Activated naive CD8-positive, alpha-beta T cell treated with anti-CD3 and anti-CD28 coated beads, Interleukin-2, amount 10 ng/mL, durations not matched to agents 7 days and 5 days (primary cell): ENCODE results near the gene CTSO. TPM values are rescaled to one million over a fixed set of nuclear protein-coding genes. Genes with fewer than 3 reads are reported as not detected.
"Not testable (repeated sequence)": the region's sequence is repeated elsewhere in the genome, so short reads cannot be mapped to it uniquely, and the experiment has no call there.

ENCODE experiments used
- ATAC-seq: fragments of 150-1000 bp; cut with Tn5 transposase; one replicate; pipeline ENCODE4 v1.10.0; 2021; ENCODE audit warnings: low read depth, moderate library complexity
- POLR2A ChIA-PET: fragments of 350-600 bp; sonication (Branson Sonifier 250); formaldehyde crosslinking; loops from one replicate; lab custom pipeline; 2021; ENCODE audit warnings: antibody characterized with exemption; lab: Charles Lee
- DNase-seq: peaks from one replicate; pipeline ENCODE4 v3.0.0; 2021
- H3K27ac Mint-ChIP-seq: one replicate; pipeline ENCODE4 v1.8.0; 2022; ENCODE audit warnings: mild to moderate bottlenecking, mixed read lengths
- H3K27me3 Mint-ChIP-seq: one replicate; pipeline ENCODE4 v1.8.0; 2022; ENCODE audit warnings: mild to moderate bottlenecking, moderate library complexity, mixed read lengths
- H3K36me3 Mint-ChIP-seq: one replicate; pipeline ENCODE4 v1.8.0; 2021; ENCODE audit warnings: mild to moderate bottlenecking, mixed read lengths
- H3K4me1 Mint-ChIP-seq: one replicate; pipeline ENCODE4 v1.8.0; 2021; ENCODE audit warnings: mixed read lengths
- H3K4me3 Mint-ChIP-seq: one replicate; pipeline ENCODE4 v1.8.0; 2022; ENCODE audit warnings: mild to moderate bottlenecking, moderate library complexity, mixed read lengths
- H3K9me3 Mint-ChIP-seq: one replicate; pipeline ENCODE4 v1.8.0; 2021; ENCODE audit warnings: mixed read lengths
- total RNA-seq, 2 experiments: library from RNA; stranded (reverse); gene quantifications; one replicate each; pipeline ENCODE4 v1.2.3, GENCODE V29; 2021

Gene CTSO
- total RNA-seq, 2 experiments from 2014 or later, result 7.6 to 8.3 TPM

DNA sequence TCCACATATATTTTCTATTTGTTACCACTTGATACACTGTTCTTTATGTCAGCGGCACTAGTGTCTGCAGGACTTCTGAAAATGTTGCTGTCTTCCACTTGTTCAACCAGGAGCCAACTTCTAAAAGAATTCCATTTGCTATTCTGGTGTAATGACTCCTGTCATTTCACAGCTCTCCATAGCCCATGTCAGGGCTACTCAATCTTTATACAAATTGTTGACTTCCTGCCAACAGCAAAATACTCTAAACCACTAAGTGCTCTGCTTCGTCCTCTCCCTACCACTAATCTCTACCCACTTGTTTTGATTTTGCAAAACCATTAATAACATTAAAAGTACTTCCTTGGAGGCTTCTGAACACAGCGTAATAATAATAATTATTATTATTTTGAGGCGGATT, 7.2 kb downstream of the CTSO start:
- ATAC-seq, result no peak
- H3K9me3 Mint-ChIP-seq, result no peaks in the 10 kb centered on the region

DNA sequence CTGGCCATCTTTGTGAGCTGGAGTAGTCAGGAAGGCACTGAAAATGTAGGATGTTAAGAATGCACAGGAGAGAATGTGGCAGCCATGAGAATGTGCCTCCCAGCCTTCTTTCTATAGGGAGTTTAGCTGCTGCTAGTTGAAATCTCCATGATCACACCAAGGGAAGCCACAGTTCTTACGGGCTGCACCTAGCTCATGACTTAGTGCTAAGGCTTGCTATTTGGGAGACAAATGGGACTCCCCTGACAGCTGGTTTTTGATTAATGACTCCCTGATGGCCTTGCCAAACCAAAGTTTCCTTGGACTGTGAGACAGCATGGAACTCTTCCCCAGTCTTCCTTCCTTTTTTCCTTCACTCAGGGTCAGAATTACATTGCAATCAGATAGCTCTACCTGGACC, 9.2 kb downstream of the CTSO start:
- Mint-ChIP-seq H3K27me3 (no peaks in the 10 kb centered on the region), H3K9me3 (no peaks in the 10 kb centered on the region), H3K4me1 (peaks cover 5% of the 10 kb centered on the region), H3K27ac (no peak overlapping the region), H3K4me3 (no peak overlapping the region), H3K36me3 (no peaks in the 10 kb centered on the region)
- ATAC-seq, result no peak
- POLR2A ChIA-PET, result no interaction called here
- DNase-seq, result no peak

More for the DNA sequence above, 7.2 kb downstream of the CTSO start:
- Mint-ChIP-seq H3K4me3 (no peak overlapping the region), H3K36me3 (no peaks in the 10 kb centered on the region), H3K27ac (no peak overlapping the region), H3K4me1 (peaks cover 4% of the 10 kb centered on the region), H3K27me3 (no peaks in the 10 kb centered on the region)
- DNase-seq, result no peak
- POLR2A ChIA-PET, result no interaction called here

DNA sequence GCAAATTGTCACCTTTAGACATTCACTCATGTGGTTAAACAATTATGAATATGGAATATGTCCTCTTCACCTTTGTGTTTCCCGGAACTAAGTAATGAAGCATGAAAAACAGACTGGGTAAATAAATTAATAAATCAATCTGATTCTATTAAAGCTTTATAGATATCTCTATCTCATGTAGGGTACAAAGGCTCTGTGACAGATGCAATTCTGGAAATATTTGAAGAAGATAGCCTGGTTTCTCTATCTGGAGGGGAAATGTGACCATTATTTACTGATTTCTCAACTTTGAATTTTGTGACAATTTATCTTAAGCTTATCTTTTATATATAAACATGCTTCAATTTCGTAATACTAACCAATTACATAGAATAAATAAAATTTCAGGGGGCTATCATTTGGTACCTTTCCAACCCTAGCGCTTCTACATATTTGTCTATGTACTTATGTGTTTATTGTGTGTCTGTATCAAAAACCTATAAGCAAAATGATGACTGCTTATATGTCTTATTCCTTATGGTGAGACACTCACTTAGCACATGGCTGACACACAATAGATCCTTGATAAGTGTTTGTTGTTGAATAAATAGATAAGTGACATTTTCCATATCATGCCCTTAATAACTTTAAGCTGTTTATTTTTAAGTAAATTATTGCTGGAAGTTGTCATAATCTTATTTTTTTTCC, 9.9 kb downstream of the CTSO start:
- Mint-ChIP-seq H3K36me3 (no peaks in the 10 kb centered on the region), H3K4me3 (no peak overlapping the region), H3K4me1 (peaks cover 5% of the 10 kb centered on the region), H3K27me3 (no peaks in the 10 kb centered on the region), H3K9me3 (no peaks in the 10 kb centered on the region), H3K27ac (no peak overlapping the region)
- DNase-seq (no peak), ATAC-seq (no peak)
- POLR2A ChIA-PET, result no interaction called here

DNA sequence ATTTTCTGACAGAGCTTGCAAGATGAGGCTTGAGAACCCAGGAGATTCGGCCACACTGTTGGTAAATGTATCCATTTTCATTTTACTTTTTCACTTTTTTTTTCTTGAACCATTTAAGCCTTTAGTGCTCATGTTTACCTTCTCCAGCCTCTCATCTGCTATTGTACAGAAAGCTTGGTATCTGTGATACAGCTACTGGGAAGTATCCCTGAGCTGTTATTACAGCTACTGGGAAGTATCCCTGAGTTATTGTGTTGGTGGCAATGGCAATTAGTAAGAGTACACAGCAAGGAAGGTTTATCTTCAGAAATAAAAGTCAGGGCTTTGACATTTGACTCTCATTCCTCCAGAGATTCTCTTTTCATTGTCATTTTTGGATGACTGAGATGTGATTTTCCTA, 11.8 kb downstream of the CTSO start:
- H3K4me1 Mint-ChIP-seq, result peaks cover 1% of the 10 kb centered on the region
- POLR2A ChIA-PET, result no interaction called here
- H3K9me3 Mint-ChIP-seq, result no peaks in the 10 kb centered on the region
- no peaks in the 10 kb centered on the region for H3K36me3 Mint-ChIP-seq
- H3K4me3 Mint-ChIP-seq, result no peak overlapping the region
- H3K27me3 Mint-ChIP-seq, result no peaks in the 10 kb centered on the region
- no peak for ATAC-seq
- no peak overlapping the region for H3K27ac Mint-ChIP-seq
- no peak for DNase-seq

DNA sequence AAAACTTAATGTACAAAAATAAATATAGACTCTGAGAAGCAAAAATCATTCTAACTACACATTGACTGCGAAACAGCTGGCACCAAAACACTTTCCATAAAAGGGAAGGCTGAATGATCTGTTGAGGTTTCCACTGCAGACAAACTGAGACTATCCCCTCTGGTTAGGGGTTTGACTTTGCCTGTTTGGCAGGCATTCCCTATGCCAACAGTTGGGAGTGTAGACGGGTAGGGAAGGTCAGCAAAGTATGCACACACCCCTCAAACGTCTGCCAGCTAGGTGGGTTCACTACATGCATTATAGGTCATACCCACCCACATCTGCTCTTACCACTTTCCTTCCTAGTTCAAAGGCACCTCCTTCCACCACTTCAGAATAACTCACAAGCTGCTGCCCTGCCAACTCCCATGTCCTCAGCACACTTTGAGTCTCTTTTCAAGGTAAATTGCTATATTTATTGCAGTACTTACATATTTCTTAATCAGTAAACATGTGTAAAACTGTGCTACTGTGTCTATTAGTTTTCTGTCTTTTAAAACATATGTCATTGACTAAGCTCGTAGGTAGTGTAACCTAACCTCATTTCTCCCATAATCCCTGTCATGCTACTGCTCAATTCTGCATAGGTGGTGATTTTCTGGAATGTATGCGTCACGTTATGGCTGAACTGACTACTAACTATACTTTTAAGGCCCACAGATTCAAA, 12.4 kb downstream of the CTSO start:
- no peaks in the 10 kb centered on the region for H3K36me3 Mint-ChIP-seq
- no peaks in the 10 kb centered on the region for H3K9me3 Mint-ChIP-seq
- H3K27ac Mint-ChIP-seq, result no peak overlapping the region
- no peak for DNase-seq
- POLR2A ChIA-PET, result no interaction called here
- ATAC-seq, result no peak
- no peak overlapping the region for H3K4me3 Mint-ChIP-seq
- H3K4me1 Mint-ChIP-seq, result peaks cover 1% of the 10 kb centered on the region
- H3K27me3 Mint-ChIP-seq, result no peaks in the 10 kb centered on the region

DNA sequence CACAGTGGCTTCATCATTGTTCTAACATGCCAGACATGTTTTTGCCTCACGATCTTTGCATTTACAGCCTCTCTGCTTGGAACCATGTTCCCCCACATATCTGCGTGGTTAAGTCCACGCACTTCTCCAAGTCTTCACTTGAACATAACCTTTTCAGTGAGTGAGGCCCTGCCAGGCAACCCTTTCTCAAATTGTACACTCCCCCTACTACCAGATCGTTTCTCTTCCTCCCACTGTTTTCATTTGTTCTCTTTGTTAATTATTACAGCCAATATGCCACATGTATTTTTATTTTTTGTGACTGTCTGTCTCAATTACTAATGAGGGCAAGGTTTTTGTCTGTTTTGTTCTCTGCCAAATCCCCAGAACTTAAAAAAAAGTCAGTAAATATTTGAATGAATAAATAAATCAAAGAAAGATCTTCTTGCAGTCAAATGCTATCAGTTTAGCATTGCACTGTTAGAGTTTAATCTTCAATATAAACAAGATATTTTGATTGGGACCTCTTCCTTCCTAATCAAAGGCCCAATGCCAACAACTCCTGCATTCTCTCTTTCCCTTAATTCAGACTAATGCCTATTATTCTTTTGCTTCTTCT, 18.2 kb downstream of the CTSO start:
- Mint-ChIP-seq H3K36me3 (no peaks in the 10 kb centered on the region), H3K4me1 (no peaks in the 10 kb centered on the region), H3K27me3 (no peaks in the 10 kb centered on the region), H3K4me3 (no peak overlapping the region), H3K27ac (no peak overlapping the region), H3K9me3 (no peaks in the 10 kb centered on the region)
- no peak for ATAC-seq
- POLR2A ChIA-PET, result no interaction called here
- DNase-seq, result no peak

DNA sequence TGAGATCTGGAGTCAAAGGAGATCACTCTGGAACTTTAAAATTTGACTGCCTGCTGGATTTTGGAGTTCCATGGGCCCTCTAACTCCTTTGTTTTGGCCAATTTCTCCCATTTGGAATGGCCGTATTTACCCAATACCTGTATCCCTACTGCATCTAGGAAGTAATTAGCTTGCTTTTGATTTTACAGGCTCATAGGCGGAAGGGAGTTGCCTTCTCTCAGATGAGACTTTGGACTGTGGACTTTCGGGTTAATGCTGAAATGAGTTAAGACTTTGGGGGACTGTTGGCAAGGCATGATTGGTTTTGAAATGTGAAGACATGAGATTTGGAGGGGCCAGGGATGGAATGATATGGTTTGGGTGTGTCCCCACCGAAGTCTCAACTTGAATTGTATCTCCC, 19.0 kb downstream of the CTSO start:
- H3K4me1 Mint-ChIP-seq, H3K9me3 Mint-ChIP-seq, DNase-seq, H3K27me3 Mint-ChIP-seq, H3K27ac Mint-ChIP-seq, H3K36me3 Mint-ChIP-seq, H3K4me3 Mint-ChIP-seq, POLR2A ChIA-PET, ATAC-seq: not testable (repeated sequence)

DNA sequence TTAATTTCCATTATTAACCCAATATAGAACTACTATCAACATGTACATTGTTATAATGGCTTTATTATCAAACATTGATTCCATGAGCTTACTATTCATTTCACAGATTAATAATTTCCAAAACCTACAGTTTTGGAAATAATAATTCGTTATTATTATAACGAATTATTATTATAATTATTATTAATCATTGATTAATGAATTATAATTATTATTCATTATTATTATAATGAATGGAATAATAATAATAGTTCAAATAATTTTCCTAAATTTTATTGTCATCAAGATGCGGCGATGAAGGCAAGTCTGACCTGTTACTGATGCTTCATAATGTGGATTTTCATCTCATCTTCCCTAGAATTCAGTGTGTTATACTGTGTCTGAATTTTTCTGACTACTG, 22.0 kb downstream of the CTSO start:
- Mint-ChIP-seq H3K9me3 (no peaks in the 10 kb centered on the region), H3K4me1 (no peaks in the 10 kb centered on the region), H3K4me3 (no peak overlapping the region), H3K27me3 (no peaks in the 10 kb centered on the region), H3K27ac (no peak overlapping the region), H3K36me3 (no peaks in the 10 kb centered on the region)
- POLR2A ChIA-PET, result no interaction called here
- DNase-seq (no peak), ATAC-seq (no peak)

DNA sequence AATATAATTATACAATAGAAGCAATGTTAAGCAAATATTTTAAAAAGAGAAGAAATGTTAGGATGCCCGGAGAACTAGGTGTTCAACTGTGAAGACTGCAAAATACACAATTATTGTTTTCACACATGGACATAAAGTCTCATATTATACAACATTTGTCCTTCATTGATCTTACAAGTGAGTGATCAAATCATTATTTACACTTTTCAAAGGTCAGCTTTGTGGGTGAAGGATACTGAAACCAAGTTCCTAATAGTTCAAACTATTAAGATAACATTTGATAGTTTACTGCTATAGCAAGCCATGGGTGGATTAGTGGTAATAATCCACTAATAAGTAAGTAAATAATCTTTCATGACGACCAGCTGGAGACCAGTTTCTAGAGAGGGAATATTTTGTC, 23.3 kb downstream of the CTSO start:
- H3K27ac Mint-ChIP-seq, result no peak overlapping the region
- no peaks in the 10 kb centered on the region for H3K36me3 Mint-ChIP-seq
- H3K9me3 Mint-ChIP-seq, result no peaks in the 10 kb centered on the region
- ATAC-seq (no peak), DNase-seq (no peak)
- H3K4me3 Mint-ChIP-seq, result no peak overlapping the region
- POLR2A ChIA-PET, result no interaction called here
- no peaks in the 10 kb centered on the region for H3K4me1 Mint-ChIP-seq
- no peaks in the 10 kb centered on the region for H3K27me3 Mint-ChIP-seq

DNA sequence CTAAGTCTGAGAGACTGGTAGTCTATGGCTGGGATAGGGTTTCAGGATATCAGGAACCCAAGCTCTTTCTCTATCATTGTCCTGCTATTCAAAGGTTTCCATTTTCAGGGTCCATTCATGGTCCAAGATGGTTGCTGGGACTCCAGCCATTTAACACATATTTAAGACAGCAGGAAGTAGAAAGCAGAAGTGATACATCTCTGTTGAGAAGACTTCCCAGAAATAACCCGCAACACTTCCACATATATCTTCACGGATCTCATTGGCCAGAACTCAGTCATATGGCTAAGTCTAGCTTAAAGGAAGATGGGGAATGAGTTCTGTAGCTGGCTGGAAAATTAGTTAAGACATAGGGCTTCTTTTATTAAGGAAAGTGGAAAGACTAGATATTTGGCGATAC, 23.8 kb downstream of the CTSO start:
- no peak for DNase-seq
- Mint-ChIP-seq H3K4me1 (no peaks in the 10 kb centered on the region), H3K9me3 (no peaks in the 10 kb centered on the region), H3K4me3 (no peak overlapping the region), H3K27me3 (no peaks in the 10 kb centered on the region), H3K27ac (no peak overlapping the region), H3K36me3 (no peaks in the 10 kb centered on the region)
- ATAC-seq, result no peak
- POLR2A ChIA-PET, result no interaction called here

DNA sequence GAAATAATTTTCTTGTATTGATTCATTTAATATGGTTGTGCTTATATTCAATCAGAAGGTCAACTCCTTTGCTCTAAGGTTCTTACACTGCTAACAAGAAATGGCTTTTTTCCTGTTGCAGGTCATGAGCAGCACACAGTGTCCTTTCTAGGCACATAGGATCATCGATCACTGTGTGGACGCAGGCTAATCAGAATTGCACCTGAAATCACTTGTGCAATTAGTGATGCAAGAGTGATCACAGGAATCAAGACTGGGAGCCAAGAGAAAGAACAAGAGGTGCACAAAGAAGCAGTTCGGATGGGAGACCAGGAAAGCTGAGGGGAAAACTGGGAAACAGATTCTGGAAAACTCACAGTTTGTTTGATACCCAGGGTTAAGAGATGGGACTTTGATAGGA, 29.0 kb downstream of the CTSO start:
- H3K36me3 Mint-ChIP-seq, result peaks cover 7% of the 10 kb centered on the region
- H3K4me3 Mint-ChIP-seq, result no peak overlapping the region
- H3K27me3 Mint-ChIP-seq, result no peaks in the 10 kb centered on the region
- ATAC-seq, result no peak
- H3K9me3 Mint-ChIP-seq, result peaks cover 5% of the 10 kb centered on the region
- no peak for DNase-seq
- no peaks in the 10 kb centered on the region for H3K4me1 Mint-ChIP-seq
- POLR2A ChIA-PET, result no interaction called here
- H3K27ac Mint-ChIP-seq, result no peak overlapping the region

DNA sequence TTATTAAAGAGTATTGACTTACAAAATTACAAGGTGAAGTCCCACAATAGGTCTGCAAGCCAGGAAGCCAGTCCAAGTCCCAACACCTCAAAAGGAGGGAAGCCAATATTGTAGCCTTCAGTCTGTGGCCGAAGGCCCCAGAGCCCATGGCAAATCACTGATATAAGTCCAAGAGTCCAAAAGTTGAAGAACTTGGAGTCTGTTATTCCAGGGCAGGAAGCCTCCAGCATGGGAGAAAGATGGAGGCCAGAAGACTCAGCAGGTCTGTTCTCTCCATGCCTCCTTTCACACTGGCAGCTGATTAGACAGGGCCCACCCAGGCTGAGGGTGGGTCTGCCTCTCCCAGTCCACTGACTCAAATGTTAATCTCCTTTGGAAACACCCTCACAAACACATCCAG, 32.1 kb downstream of the CTSO start:
- no peaks in the 10 kb centered on the region for H3K4me1 Mint-ChIP-seq
- H3K36me3 Mint-ChIP-seq, result peaks cover 7% of the 10 kb centered on the region
- H3K27me3 Mint-ChIP-seq, result no peaks in the 10 kb centered on the region
- DNase-seq (no peak), ATAC-seq (no peak)
- no peak overlapping the region for H3K4me3 Mint-ChIP-seq
- no peak overlapping the region for H3K27ac Mint-ChIP-seq
- peaks cover 5% of the 10 kb centered on the region for H3K9me3 Mint-ChIP-seq
- POLR2A ChIA-PET, result no interaction called here

DNA sequence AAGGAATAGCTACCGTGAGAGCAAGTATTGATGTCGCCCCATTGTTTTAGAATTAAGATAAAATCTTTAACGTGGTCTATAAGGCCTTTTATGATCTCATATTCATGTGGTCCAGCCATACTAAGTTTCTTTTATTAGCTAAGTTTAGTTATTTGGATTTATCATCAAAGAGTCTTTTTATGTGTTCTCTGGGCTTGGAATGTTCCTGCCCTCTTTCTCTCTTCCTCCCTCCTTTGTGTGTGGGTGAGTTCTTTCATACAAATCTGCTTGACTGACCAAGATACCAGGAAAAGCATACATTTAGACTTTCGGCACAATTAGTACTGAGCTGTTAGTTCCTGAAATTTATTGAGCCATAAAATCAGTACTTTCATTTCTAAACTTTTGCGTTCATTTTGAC, 38.9 kb downstream of the CTSO start:
- DNase-seq (no peak), ATAC-seq (no peak)
- Mint-ChIP-seq H3K4me3 (no peak overlapping the region), H3K9me3 (no peaks in the 10 kb centered on the region), H3K36me3 (peaks cover 4% of the 10 kb centered on the region), H3K27me3 (peaks cover 1% of the 10 kb centered on the region), H3K4me1 (peaks cover 11% of the 10 kb centered on the region), H3K27ac (no peak overlapping the region)
- POLR2A ChIA-PET, result no interaction called here

DNA sequence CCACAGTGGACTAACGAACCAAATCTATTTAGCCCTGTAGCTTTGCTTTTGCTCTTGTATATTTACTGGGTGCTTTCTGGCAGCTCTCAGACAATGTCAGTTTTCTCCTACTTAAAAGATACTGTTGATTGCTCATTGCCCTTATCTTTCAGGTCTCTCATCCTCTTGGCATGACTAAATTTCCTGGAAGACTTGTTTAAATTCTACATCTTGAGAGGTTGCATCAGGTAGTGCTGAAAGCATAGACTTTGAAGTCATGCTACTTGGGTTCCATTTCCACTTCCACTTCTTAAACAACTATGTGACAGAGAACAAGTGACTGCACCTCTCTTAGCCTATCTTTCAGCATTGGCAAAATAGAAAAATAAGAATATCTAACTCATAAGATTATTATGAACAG, 41.8 kb downstream of the CTSO start:
- POLR2A ChIA-PET, result no interaction called here
- Mint-ChIP-seq H3K27ac (no peak overlapping the region), H3K9me3 (no peaks in the 10 kb centered on the region), H3K4me1 (peaks cover 16% of the 10 kb centered on the region), H3K36me3 (peaks cover 4% of the 10 kb centered on the region), H3K27me3 (peaks cover 1% of the 10 kb centered on the region), H3K4me3 (no peak overlapping the region)
- DNase-seq (no peak), ATAC-seq (peak; percentile 60)
